A673 (cell line): Measurements from ENCODE around the gene ATP8B2. TPM values are rescaled to one million over a fixed set of nuclear protein-coding genes. Genes with fewer than 3 reads are reported as not detected.
"Not testable (repeated sequence)": the region's sequence is repeated elsewhere in the genome, so short reads cannot be mapped to it uniquely, and the experiment has no call there.

Experiments
- BruUV-seq: library from RNA; stranded (reverse); fragments of 400-500 nt; replicated peaks from 2 replicates; lab custom pipeline; 2021; lab: Mats Ljungman, UMichigan
- CTCF ChIA-PET: fragments of 300-600 bp; sonication (Branson Sonifier 250); formaldehyde crosslinking; loops from one replicate; lab custom pipeline; 2022; ENCODE audit warnings: antibody characterized with exemption; lab: Charles Lee
- POLR2A ChIA-PET: fragments of 300-600 bp; sonication (Branson Sonifier 250); formaldehyde crosslinking; loops from one replicate; lab custom pipeline; 2022; ENCODE audit warnings: antibody characterized with exemption; ENCODE audit not compliant: low non-redundant PET; lab: Charles Lee
- DNase-seq: peaks from one replicate; pipeline ENCODE4 v3.0.0-alpha.2; 2015; ENCODE audit warnings: low spot score
- H3K27ac ChIP-seq: fragments of 200-600 bp; sonication (generic); 2 replicates; pipeline ENCODE4 v1.5.1; 2016; ENCODE audit warnings: mixed run types, low read depth, mild to moderate bottlenecking, mixed read lengths, antibody characterized with exemption, low read length; ENCODE audit not compliant: poor library complexity, severe bottlenecking
- H3K27me3 ChIP-seq: fragments of 200-600 bp; sonication (generic); replicated peaks from 2 replicates; pipeline ENCODE4 v1.6.1; 2017; ENCODE audit warnings: mixed run types, low read depth, mild to moderate bottlenecking, mixed read lengths, antibody characterized with exemption, low read length; ENCODE audit not compliant: insufficient read depth, poor library complexity
- H3K36me3 ChIP-seq: fragments of 200-600 bp; sonication (generic); 2 replicates; pipeline ENCODE4 v1.6.1; 2016; ENCODE audit warnings: mixed run types, mild to moderate bottlenecking, mixed read lengths, antibody characterized with exemption, low read length; ENCODE audit not compliant: insufficient read depth, poor library complexity, severe bottlenecking
- H3K4me1 ChIP-seq: fragments of 200-600 bp; sonication (generic); 2 replicates; pipeline ENCODE4 v1.6.1; 2017; ENCODE audit warnings: mixed run types, mild to moderate bottlenecking, mixed read lengths, antibody characterized with exemption, low read length; ENCODE audit not compliant: insufficient read depth, poor library complexity, severe bottlenecking
- H3K4me3 ChIP-seq: fragments of 200-600 bp; sonication (generic); 2 replicates; pipeline ENCODE4 v1.5.1; 2016; ENCODE audit warnings: low read depth, mixed run types, mild to moderate bottlenecking, mixed read lengths, low read length; ENCODE audit not compliant: poor library complexity, severe bottlenecking
- H3K9me3 ChIP-seq: fragments of 200-600 bp; sonication (generic); 2 replicates; pipeline ENCODE4 v1.6.1; 2016; ENCODE audit warnings: mixed run types, low read depth, mild to moderate bottlenecking, mixed read lengths, antibody characterized with exemption, low read length; ENCODE audit not compliant: poor library complexity, severe bottlenecking
- CTCF ChIP-seq: fragments of 300-800, 200-600 bp; sonication (generic); conservative IDR thresholded peaks from 2 replicates; pipeline ENCODE4 v1.5.1; 2017; ENCODE audit warnings: low read depth, mild to moderate bottlenecking, antibody characterized with exemption, low read length, moderate library complexity, mixed read lengths
- EZH2 ChIP-seq: fragments of 200-600 bp; sonication (generic); IDR thresholded peaks from 2 replicates; pipeline ENCODE4 v1.6.1; 2017; ENCODE audit warnings: borderline replicate concordance, low read depth, mild to moderate bottlenecking, mixed read lengths, antibody characterized with exemption, low read length; ENCODE audit not compliant: poor library complexity, severe bottlenecking
- intact Hi-C: fragments of 100-400 bp; cut with micrococcal nuclease; formaldehyde crosslinking; loops from one replicate; pipeline ENCODE4 v1.10.0; 2022; ENCODE audit not compliant: unreplicated experiment
- total RNA-seq: library from RNA; stranded (reverse); gene quantifications from 2 replicates; pipeline ENCODE4 v1.2.3, GENCODE V29; 2021

ATP8B2 gene
- total RNA-seq, 1 experiment from 2014 or later = 29.1 TPM

GRCh38 chr1:154360288-154360687, 35.0 kb downstream of the ATP8B2 start:
- no peaks in the 10 kb centered on the region for H3K36me3 ChIP-seq
- no peaks in the 10 kb centered on the region for H3K27me3 ChIP-seq
- H3K4me1 ChIP-seq = no peaks in the 10 kb centered on the region
- H3K4me3 ChIP-seq = no peak overlapping the region
- DNase-seq = no peak
- BruUV-seq = no TSS peak
- POLR2A ChIA-PET = no interaction called here
- TF ChIP-seq EZH2 = no peak
- no peak for TF ChIP-seq CTCF
- CTCF ChIA-PET = no interaction called here
- H3K27ac ChIP-seq = no peak overlapping the region
- intact Hi-C loops = no loop called here
- H3K9me3 ChIP-seq = no peaks in the 10 kb centered on the region

GRCh38 chr1:154360881-154361280, 35.6 kb downstream of the ATP8B2 start:
- DNase-seq, intact Hi-C loops, H3K36me3 ChIP-seq, POLR2A ChIA-PET, H3K4me3 ChIP-seq, BruUV-seq, H3K9me3 ChIP-seq, H3K4me1 ChIP-seq, H3K27ac ChIP-seq, H3K27me3 ChIP-seq: not testable (repeated sequence)
- CTCF ChIA-PET = interaction anchor here (0.6 kb wide), 1 partner anchor 10 kb away, joined by 3 read pairs; no protein-coding TSS in a partner anchor

GRCh38 chr1:154361357-154361756, 36.0 kb downstream of the ATP8B2 start:
- CTCF ChIA-PET = interaction anchor here (0.6 kb wide), 1 partner anchor 9 kb away, joined by 3 read pairs; no protein-coding TSS in a partner anchor

More at GRCh38 chr1:154361357-154361756, 36.0 kb downstream of the ATP8B2 start:
- Histone ChIP-seq H3K4me1 (no peaks in the 10 kb centered on the region), H3K9me3 (no peaks in the 10 kb centered on the region), H3K36me3 (no peaks in the 10 kb centered on the region), H3K27me3 (no peaks in the 10 kb centered on the region), H3K4me3 (no peak overlapping the region), H3K27ac (no peak overlapping the region)
- no TSS peak for BruUV-seq
- intact Hi-C loops = no loop called here
- no peak for DNase-seq
- TF ChIP-seq CTCF (no peak), EZH2 (no peak)
- POLR2A ChIA-PET = no interaction called here
